HG02852 (cell line): ENCODE data around the gene PEX11B.
"Not testable (repeated sequence)": the region's sequence is repeated elsewhere in the genome, so short reads cannot be mapped to it uniquely, and the experiment has no call there.

ENCODE experiments used
- ATAC-seq: cut with Tn5 transposase; IDR thresholded peaks from one replicate; pipeline ENCODE4 v1.9.1; 2021; ENCODE audit warnings: mild to moderate bottlenecking, moderate library complexity; ENCODE audit not compliant: unreplicated experiment

PEX11B gene

GRCh38 chr1:145952903-145953302, 34.4 kb upstream of the PEX11B start:
- ATAC-seq = no peak

- no peak for ATAC-seq
Measured at GRCh38 chr1:145951526-145951925, 33.0 kb upstream of the PEX11B start.

GRCh38 chr1:145949219-145949618, 30.7 kb upstream of the PEX11B start:
- no peak for ATAC-seq

- no peak for ATAC-seq
Measured at GRCh38 chr1:145947551-145947950, 29.0 kb upstream of the PEX11B start.

GRCh38 chr1:145946477-145946986, 28.0 kb upstream of the PEX11B start:
- ATAC-seq = no peak

- no peak for ATAC-seq
Measured at GRCh38 chr1:145944532-145944931, 26.0 kb upstream of the PEX11B start.

GRCh38 chr1:145942871-145943270, 24.4 kb upstream of the PEX11B start:
- ATAC-seq = no peak

GRCh38 chr1:145942405-145942804, 23.9 kb upstream of the PEX11B start:
- ATAC-seq = no peak

- no peak for ATAC-seq
Measured at GRCh38 chr1:145937436-145937835, 18.9 kb upstream of the PEX11B start.

GRCh38 chr1:145936247-145936646, 17.7 kb upstream of the PEX11B start:
- ATAC-seq = no peak

- no peak for ATAC-seq
Measured at GRCh38 chr1:145935708-145936107, 17.2 kb upstream of the PEX11B start.

GRCh38 chr1:145932522-145933009, 14.0 kb upstream of the PEX11B start:
- not testable (repeated sequence) for ATAC-seq

- ATAC-seq = no peak
Measured at GRCh38 chr1:145927916-145928643, 9.6 kb upstream of the PEX11B start.

GRCh38 chr1:145927063-145927886, 8.8 kb upstream of the PEX11B start, which contains the start of gene RBM8A:
Gene RBM8A, minus strand, starts transcription at chr1:145927484. Its CDS starts 58 bp downstream, at chr1:145927426.
- ATAC-seq = peak; percentile 97

- peak; percentile 4 for ATAC-seq
Measured at GRCh38 chr1:145926686-145927062, 8.2 kb upstream of the PEX11B start.

- ATAC-seq = no peak
Measured at GRCh38 chr1:145922266-145922665, 3.7 kb upstream of the PEX11B start.

GRCh38 chr1:145920297-145920696, 1.8 kb upstream of the PEX11B start:
- not testable (repeated sequence) for ATAC-seq

- no peak for ATAC-seq
Measured at GRCh38 chr1:145918992-145919939, 749 bp upstream of the PEX11B start.

GRCh38 chr1:145917595-145917994, 922 bp downstream of the PEX11B start:
- no peak for ATAC-seq

- no peak for ATAC-seq
Measured at GRCh38 chr1:145916745-145917144, 1.8 kb downstream of the PEX11B start.
